Hepatocyte (in vitro differentiated cells): Measurements from ENCODE around the gene THRAP3.

ENCODE experiments used
- EZH2 ChIP-seq: fragments of 200-600 bp; sonication (generic); IDR thresholded peaks from 2 replicates; pipeline ENCODE4 v1.6.1; 2016; ENCODE audit warnings: antibody characterized with exemption, mild to moderate bottlenecking, borderline replicate concordance
- TF ChIP-seq, protein P1 (sequence below): fragments of 200-600 bp; sonication (generic); IDR thresholded peaks from 2 replicates; pipeline ENCODE4 v1.5.1; 2016; ENCODE audit warnings: antibody characterized with exemption, mild to moderate bottlenecking; ENCODE audit not compliant: poor library complexity

DNA sequence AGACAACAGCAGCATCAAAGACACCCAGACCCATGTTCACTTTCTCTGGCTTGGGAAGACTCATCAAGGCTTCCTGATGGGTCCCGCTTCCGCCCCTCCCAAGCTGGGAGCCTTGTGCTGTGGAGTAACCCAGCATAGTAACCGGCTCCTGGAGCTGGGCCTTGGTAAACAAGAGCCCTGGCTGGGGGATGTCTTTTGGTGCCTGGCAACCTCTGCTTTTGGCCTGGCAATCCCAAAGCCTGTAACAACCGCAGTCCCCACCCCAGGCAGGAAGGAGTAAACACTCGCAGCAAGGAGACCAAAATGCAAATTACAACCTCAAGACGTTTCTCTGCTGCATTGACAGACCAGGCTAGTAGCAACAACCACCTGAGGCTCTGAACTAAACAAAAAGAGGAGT is 16.9 kb upstream of the THRAP3 start:
- TF ChIP-seq, protein P1, sequence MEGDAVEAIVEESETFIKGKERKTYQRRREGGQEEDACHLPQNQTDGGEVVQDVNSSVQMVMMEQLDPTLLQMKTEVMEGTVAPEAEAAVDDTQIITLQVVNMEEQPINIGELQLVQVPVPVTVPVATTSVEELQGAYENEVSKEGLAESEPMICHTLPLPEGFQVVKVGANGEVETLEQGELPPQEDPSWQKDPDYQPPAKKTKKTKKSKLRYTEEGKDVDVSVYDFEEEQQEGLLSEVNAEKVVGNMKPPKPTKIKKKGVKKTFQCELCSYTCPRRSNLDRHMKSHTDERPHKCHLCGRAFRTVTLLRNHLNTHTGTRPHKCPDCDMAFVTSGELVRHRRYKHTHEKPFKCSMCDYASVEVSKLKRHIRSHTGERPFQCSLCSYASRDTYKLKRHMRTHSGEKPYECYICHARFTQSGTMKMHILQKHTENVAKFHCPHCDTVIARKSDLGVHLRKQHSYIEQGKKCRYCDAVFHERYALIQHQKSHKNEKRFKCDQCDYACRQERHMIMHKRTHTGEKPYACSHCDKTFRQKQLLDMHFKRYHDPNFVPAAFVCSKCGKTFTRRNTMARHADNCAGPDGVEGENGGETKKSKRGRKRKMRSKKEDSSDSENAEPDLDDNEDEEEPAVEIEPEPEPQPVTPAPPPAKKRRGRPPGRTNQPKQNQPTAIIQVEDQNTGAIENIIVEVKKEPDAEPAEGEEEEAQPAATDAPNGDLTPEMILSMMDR, result no peak
- no peak for TF ChIP-seq EZH2
